ENCODE measurements around the gene CISTR. TPM values are rescaled to one million over a fixed set of nuclear protein-coding genes. Genes with fewer than 3 reads are reported as not detected.

Gene CISTR
- polyA plus RNA-seq, 1 experiment: not detected

- H3K27ac ChIP-seq (ENCODE audit: low read depth, low read length): no peak overlapping the region
- H3K9me3 ChIP-seq (ENCODE audit: control insufficient read depth, insufficient read depth, low read length): no peaks in the 10 kb centered on the region; the same call in 1 of the 2 replicates
- ChIA-PET CTCF (interaction anchor here (1.3 to 7.8 kb wide), 2 partner anchors 7 to 50 kb away, joined by 4 to 91 read pairs; no protein-coding TSS in a partner anchor), POLR2A (no interaction called here)
- no peak for DNase-seq (ENCODE audit: low read depth, low spot score)
- TF ChIP-seq CTCF (IDR thresholded peaks at IDR 0.05; ENCODE audit: low read depth, low read length): no peak
- H3K4me3 ChIP-seq (ENCODE audit: low read depth, low read length): no peak overlapping the region
- peaks cover 69% of the 10 kb centered on the region for H3K27me3 ChIP-seq (ENCODE audit: control insufficient read depth, insufficient read depth, low read length)
Measured at GRCh38 chr12:53752192-53752601, 418 bp upstream of the CISTR start.

DNA sequence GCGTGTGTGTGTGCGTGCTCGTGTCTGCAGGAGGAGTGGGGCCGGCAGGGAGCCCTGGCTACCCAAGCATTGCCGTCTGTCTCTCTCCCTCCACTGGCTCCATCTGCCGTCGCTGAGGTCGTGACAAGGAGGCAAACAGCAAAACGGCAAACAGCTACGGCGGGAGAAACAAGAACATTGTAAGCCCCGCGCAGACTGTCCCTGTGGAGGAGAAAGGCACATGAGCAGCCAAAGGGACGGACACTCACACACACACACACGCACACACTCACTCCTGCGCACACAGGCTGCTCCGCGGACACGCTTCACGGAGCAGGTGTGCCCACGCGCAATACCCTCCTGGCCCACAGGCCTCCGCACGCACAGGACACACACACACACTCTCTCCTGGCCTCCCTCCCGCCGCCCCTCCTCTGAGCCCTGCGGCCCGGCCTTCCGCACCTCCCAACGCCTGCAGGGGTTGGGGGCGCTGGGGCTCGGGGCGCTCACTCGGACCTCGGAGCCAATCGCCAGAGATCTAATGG is 905 bp downstream of the CISTR start:
- POLR2A ChIA-PET: no interaction called here
- no peak for TF ChIP-seq CTCF (IDR thresholded peaks at IDR 0.05; ENCODE audit: low read depth, low read length)
- Histone ChIP-seq H3K27ac (ENCODE audit: low read depth, low read length) (no peak overlapping the region), H3K27me3 (ENCODE audit: control insufficient read depth, insufficient read depth, low read length) (peaks cover 70% of the 10 kb centered on the region), H3K4me3 (ENCODE audit: low read depth, low read length) (peak overlapping the region; percentile 48), H3K9me3 (ENCODE audit: control insufficient read depth, insufficient read depth, low read length) (no peaks in the 10 kb centered on the region; the same call in 1 of the 2 replicates)
- no peak for DNase-seq (ENCODE audit: low read depth, low spot score)
- CTCF ChIA-PET: interaction anchor here (0.6 to 7.8 kb wide), 2 partner anchors 6 to 466 kb away, joined by 3 to 91 read pairs; no protein-coding TSS in a partner anchor

GRCh38 chr12:53749986-53750811 is 1.6 kb downstream of the CISTR start:
- Histone ChIP-seq H3K9me3 (ENCODE audit: control insufficient read depth, insufficient read depth, low read length) (no peaks in the 10 kb centered on the region; the same call in 1 of the 2 replicates), H3K27ac (ENCODE audit: low read depth, low read length) (no peak overlapping the region), H3K27me3 (ENCODE audit: control insufficient read depth, insufficient read depth, low read length) (peaks cover 70% of the 10 kb centered on the region), H3K4me3 (ENCODE audit: low read depth, low read length) (no peak overlapping the region)
- POLR2A ChIA-PET: no interaction called here
- CTCF ChIA-PET: no interaction called here
- no peak for TF ChIP-seq CTCF (IDR thresholded peaks at IDR 0.05; ENCODE audit: low read depth, low read length)
- DNase-seq (ENCODE audit: low read depth, low spot score): no peak

GRCh38 chr12:53748072-53748840 is 3.5 kb downstream of the CISTR start:
- peaks cover 73% of the 10 kb centered on the region for H3K27me3 ChIP-seq (ENCODE audit: control insufficient read depth, insufficient read depth, low read length)

More at GRCh38 chr12:53748072-53748840, 3.5 kb downstream of the CISTR start:
- H3K4me3 ChIP-seq (ENCODE audit: low read depth, low read length): no peak overlapping the region
- ChIA-PET POLR2A (no interaction called here), CTCF (interaction anchor here (0.7 to 9.4 kb wide), 11 partner anchors 6 to 504 kb away, joined by 4 to 518 read pairs (median 20); partner anchors contain the start of genes CALCOCO1 and CISTR)
- no peak for DNase-seq (ENCODE audit: low read depth, low spot score)
- TF ChIP-seq CTCF (IDR thresholded peaks at IDR 0.05; ENCODE audit: low read depth, low read length): no peak
- H3K9me3 ChIP-seq (ENCODE audit: control insufficient read depth, insufficient read depth, low read length): no peaks in the 10 kb centered on the region; the same call in 1 of the 2 replicates
- no peak overlapping the region for H3K27ac ChIP-seq (ENCODE audit: low read depth, low read length)
